Putamen (tissue), 1 donor: Measurements from ENCODE around the gene PTPRT.
A peak's percentile ranks its signal among the peaks of the same experiment; 100 is the strongest.

Experiments
- DNase-seq: peaks from one replicate; pipeline ENCODE4 v3.0.0-alpha.2; 2016; ENCODE audit warnings: low spot score

Gene PTPRT

DNA sequence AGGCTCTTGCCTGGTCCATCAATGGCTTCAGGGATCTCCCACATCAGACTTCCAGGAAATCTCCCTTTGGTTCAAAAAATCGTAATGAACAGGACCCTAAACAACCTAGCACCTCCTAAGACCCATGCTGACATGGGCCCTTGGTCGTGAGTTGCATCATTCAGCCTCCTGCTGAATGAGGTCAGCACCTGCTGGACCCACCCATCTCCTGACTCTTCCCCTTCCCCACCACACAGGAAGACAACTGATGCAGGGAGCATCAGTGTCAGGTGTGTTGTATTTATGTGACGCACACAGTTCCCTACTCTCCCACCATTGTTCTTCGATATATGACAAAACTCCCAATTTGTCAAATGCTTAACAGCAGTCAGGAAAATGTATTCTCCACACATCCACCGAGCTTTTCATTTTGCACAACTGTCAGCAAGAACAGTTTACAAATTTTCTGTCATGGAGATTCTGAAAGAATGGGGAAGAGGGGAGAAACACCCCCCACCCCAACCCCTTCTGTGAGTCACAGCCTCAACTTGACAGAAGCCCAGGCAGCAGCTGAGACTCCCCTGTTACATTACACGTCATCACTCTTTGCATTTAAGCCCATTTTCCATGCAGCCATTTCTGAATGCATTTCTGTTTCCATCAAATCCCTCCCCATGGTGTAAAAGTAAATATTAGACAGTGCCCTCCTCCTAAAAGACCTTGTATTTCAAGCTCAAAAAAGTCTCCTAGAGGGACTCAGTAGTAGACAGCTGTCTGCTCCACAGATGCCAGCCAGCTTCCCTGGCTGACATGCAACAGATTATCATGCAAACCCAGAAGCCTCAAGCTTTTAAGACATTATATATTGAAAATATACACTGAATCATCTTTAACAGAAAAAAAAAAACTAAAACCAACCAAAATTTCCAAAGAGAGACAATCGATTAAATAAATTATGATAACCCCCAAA lies 577.5 kb downstream of the PTPRT start:
- DNase-seq, result no peak

GRCh38 chr20:42611423-42611822 lies 578.3 kb downstream of the PTPRT start:
- no peak for DNase-seq

- no peak for DNase-seq
Measured at GRCh38 chr20:42610070-42610469, 579.6 kb downstream of the PTPRT start.

DNA sequence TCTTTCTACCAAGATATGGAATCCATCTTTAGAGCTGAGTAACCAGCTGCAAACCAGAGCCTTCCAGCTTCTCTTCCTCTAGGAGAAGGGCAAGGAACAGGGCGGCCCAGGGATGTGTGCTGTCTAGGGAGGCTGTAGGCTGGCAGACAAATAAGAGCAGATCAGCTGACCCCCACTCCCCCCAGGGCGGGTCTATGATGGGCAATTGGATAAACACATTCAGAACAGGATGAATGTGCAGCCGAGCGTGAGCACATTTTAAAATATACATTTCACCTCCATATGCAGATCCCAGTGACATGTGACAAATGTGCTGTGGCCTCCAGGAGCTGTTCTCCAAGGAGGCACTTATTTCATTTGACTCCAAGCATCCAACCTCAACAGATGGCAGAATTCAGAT lies 580.1 kb downstream of the PTPRT start:
- no peak for DNase-seq

GRCh38 chr20:42604998-42605956 lies 584.4 kb downstream of the PTPRT start:
- no peak for DNase-seq

DNA sequence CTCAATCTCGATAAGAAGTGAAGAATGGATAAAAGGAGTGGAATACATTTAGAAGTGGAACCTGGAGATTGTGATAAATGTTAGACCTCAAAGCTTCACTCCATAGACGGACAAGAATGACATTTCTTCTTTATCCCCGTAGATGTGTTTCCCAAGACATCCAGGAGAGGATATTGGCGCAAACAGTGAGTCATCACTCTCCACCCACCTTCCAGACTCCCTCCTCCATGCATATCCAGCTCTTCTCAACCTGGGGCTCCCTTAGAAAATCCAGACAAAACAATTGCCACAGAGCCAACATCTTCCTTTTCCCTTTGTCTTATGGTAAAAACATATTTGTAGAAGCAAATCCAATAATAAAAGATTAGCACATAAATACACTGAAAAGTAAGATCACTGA lies 586.1 kb downstream of the PTPRT start:
- no peak for DNase-seq

DNA sequence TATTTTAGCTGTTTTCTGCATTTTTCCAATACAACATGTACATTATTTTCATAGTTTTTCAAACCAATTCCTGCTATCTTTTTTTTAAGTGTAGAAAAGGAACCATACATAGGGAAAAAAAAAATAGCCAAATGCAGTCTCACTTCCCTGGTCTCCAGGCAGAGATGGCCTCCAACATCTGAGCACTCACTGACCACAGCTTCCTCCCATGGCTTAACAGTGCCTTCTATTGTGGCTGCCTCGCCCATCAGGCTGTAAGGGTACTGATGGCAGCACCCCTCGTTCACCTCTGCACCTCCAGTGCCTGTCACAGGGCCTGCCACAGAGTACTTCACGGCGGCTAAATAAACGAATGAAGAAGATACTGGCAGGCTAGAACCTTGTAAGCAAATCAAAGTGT lies 591.1 kb downstream of the PTPRT start:
- no peak for DNase-seq

DNA sequence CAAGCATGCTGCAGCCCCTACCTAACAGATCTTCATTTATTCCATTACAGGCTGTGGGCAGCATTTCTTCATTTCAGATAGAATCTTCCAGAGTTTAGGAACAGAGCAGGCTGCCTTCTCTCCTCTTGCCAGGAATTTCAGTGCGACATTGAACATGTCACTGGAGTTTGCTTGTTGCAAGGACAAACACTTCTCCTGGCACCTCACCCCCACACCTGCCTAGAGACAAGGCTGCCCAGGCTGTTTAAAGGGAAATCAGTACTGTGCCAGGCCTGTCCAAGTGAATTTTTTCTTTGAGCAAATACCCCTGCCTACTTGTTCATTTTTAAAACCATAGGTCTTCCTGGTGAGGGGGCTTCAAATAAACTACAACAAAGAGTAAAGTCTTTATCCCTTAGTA lies 594.1 kb downstream of the PTPRT start:
- no peak for DNase-seq

GRCh38 chr20:42594659-42595058 lies 595.0 kb downstream of the PTPRT start:
- DNase-seq, result no peak

DNA sequence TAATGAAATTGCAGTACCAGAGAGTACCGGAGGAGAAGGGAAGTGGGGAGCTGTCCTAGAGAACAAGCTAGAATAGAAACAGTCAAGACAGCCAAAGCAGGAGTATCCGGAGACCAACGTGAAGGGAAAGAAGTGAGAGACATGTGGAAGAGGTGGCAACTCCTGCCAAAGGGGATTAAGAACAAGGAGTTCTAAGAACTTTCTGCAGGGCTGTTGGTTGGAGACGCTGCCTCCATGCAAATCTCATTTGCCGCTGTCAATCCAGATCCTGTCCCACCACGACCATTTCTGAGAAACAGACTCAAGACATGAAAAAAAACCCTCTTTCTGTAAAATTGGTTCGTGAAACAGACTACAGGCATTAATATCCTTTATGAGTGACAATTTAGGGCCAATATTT lies 595.7 kb downstream of the PTPRT start:
- no peak for DNase-seq

DNA sequence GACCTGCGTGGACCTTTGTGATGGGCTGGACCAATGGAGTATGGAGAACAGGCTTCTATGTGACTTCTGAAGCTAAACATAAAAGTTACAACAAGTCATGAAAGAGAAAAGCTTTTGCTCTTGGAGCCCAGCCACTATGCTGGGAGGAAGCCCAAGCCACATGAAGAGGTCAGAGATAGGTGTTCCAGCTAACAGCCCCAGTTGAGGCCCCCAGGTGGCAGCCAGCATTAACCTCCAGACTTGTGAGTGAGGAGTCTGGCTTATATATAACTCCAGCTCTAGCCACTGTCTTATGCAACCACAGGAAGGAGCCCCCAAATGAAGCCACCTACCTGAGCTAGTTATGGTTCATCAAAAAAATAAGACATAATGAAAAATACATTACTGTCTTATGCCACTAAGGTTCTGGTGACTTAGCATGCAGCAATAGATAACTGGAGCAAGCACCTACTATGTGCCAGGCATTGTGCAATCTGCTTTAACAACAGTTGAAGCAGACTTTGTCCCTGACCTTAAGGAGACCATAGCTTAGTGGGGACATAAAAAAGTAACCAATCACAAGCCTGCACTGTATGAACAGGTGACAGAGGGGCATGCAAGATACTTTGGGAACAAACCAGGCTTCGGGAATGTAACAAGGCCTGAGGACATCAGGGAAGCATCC lies 599.6 kb downstream of the PTPRT start:
- DNase-seq, result no peak

DNA sequence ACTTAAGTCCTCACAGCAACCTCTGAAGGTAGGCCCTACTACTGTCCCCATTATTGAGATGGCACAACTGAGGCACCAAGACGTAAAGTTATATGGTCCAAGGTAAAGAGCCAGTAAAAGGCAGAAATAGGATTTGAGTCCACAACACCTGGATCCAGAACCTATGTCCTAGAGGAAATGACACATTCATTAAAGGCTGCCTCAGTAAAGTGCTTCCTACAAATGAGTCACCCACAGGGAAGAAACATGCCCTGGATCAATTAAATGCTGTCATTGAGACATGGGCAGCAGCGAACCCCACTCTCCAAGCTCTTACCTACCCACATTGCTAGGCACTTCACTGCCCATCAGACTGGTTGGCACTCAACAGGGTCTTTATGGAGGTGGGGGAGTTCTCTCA lies 600.9 kb downstream of the PTPRT start:
- no peak for DNase-seq

DNA sequence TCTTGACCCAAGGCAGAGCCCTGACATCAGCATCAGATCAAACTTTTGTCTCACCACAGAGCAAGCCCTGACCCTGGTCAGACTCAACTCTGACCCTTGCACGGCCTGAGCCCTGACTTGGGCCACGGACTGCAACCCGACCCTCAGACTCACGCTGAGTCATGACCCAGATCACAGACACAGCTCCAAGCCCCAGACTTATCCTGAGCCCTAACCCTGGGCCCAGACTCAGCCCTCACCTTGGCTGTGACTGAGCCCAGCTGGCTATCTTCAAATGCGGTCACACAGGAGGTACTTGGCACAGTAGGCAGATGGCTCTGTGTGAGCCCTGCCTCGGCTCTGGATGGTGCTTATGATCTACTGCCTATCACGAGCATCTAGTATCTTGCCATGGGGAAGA lies 602.3 kb downstream of the PTPRT start:
- DNase-seq, result no peak

GRCh38 chr20:42581311-42581710 lies 608.4 kb downstream of the PTPRT start:
- no peak for DNase-seq

- DNase-seq, result no peak
Measured at GRCh38 chr20:42576167-42576566, 613.5 kb downstream of the PTPRT start.

GRCh38 chr20:42572320-42573016 lies 617.2 kb downstream of the PTPRT start:
- DNase-seq, result no peak

- no peak for DNase-seq
Measured at GRCh38 chr20:42567409-42567808, 622.3 kb downstream of the PTPRT start.

- no peak for DNase-seq
Measured at GRCh38 chr20:42565235-42565995, 624.3 kb downstream of the PTPRT start.

DNA sequence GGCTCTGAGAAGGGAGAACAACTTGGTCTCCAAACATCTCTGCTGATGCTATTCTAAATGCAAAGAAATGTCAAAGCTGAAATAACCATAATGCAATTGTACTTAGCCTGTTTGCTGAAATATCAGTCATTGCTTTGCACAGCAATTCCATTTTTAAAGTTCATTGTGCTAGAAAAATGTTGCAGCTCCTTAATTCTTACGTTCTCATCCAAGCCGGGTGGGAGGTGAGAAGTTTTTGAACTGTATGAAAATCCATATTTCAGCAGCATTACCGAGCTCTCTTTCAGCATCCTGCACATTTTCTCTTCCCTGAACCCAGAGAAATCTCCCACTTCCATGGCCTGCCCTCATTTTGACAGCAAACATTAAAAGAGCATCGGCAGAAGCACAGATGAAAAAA lies 630.0 kb downstream of the PTPRT start:
- DNase-seq, result peak; percentile 53

DNA sequence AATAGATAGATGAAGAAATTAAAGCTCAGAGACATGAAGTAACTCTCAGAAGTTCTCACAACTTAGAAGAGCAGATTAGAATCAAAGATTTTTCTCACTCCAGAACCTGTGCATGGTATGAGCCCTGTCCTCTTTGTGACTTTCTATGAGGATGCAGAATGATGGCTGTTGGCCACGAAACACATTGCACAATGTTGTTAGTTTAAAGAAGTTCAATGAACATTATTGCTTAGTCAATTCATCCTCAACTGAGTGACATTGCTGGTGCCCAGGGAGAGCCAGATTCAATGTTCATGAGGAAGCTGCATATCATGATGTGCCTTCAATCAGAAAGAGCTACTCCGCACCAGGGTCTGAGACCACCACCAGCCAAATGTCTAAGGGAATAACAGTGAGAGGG lies 633.1 kb downstream of the PTPRT start:
- no peak for DNase-seq

- no peak for DNase-seq
Measured at GRCh38 chr20:42553374-42553773, 636.3 kb downstream of the PTPRT start.
